ENCODE data around the gene GPR132. TPM values are rescaled to one million over a fixed set of nuclear protein-coding genes. Genes with fewer than 3 reads are reported as not detected.
A peak's percentile ranks its signal among the peaks of the same experiment; 100 is the strongest.

The GPR132 gene
- total and polyA plus RNA-seq, 9 of the 15 experiments (the other 6 are each of a cell fraction or from before 2014, with no cell fraction given), result 0.01 to 1.1 (median 0.25) TPM; not detected in 1

- no peak for TF ChIP-seq MBD1 (CRISPR knock-in tag; IDR thresholded peaks at IDR 0.05)
- peak; percentile 24 for TF ChIP-seq TBP (optimal IDR thresholded peaks at IDR 0.05; ENCODE audit: low read depth, low read length)
- 0 out of 2 replicates have a peak, but pooled peaks have one; percentile 28 for TF ChIP-seq DPF2 (IDR thresholded peaks at IDR 0.05)
- TF ChIP-seq RB1 (IDR thresholded peaks at IDR 0.05; ENCODE audit: low read depth), result no peak
- no peak for TF ChIP-seq ZNF347 (CRISPR knock-in tag; IDR thresholded peaks at IDR 0.05; ENCODE audit: low read depth)
- no peak for TF ChIP-seq ZNF324 (CRISPR knock-in tag; IDR thresholded peaks at IDR 0.05)
- TF ChIP-seq RBFOX2 (IDR thresholded peaks at IDR 0.05; ENCODE audit: low read depth, low read length), result peak; percentile 59
- no peak for TF ChIP-seq TEAD2 (tag; IDR thresholded peaks at IDR 0.05)
- TF ChIP-seq E2F3 (CRISPR knock-in tag; IDR thresholded peaks at IDR 0.05), result no peak
- no peak for TF ChIP-seq ZNF232 (CRISPR knock-in tag; IDR thresholded peaks at IDR 0.05)
- no peak for TF ChIP-seq NFIX (CRISPR knock-in tag; IDR thresholded peaks at IDR 0.05; ENCODE audit: low read depth)
- peak; percentile 57 for TF ChIP-seq POLR2G (IDR thresholded peaks at IDR 0.05; ENCODE audit: low read depth, low read length)
- TF ChIP-seq GTF2F1 (IDR thresholded peaks at IDR 0.05; ENCODE audit: low read depth, low read length), result no peak
- no peak for TF ChIP-seq SMARCA5 (IDR thresholded peaks at IDR 0.05)
- no peak for TF ChIP-seq HSF4 (CRISPR knock-in tag; IDR thresholded peaks at IDR 0.05; ENCODE audit: borderline replicate concordance)
- no peak for TF ChIP-seq JUNB (CRISPR knock-in tag; conservative IDR thresholded peaks at IDR 0.05)
- no peak for TF ChIP-seq RUNX1 (IDR thresholded peaks at IDR 0.05; ENCODE audit: low read depth)
- no peak for TF ChIP-seq NR3C1 (CRISPR knock-in tag; IDR thresholded peaks at IDR 0.05)
- no peak for TF ChIP-seq MAFK (IDR thresholded peaks at IDR 0.05; ENCODE audit: low read length)
- TF ChIP-seq SP1 (CRISPR knock-in tag; IDR thresholded peaks at IDR 0.05), result no peak
- no peak for TF ChIP-seq ZNF512 (tag; IDR thresholded peaks at IDR 0.05)
- no peak for TF ChIP-seq USF2 (CRISPR knock-in tag; IDR thresholded peaks at IDR 0.05)
- 0 out of 2 replicates have a peak, but pooled peaks have one; percentile 15 for TF ChIP-seq ARID1B (IDR thresholded peaks at IDR 0.05)
- no peak for TF ChIP-seq BCOR (IDR thresholded peaks at IDR 0.05)
- TF ChIP-seq IRF2 (CRISPR knock-in tag; IDR thresholded peaks at IDR 0.05), result no peak
- TF ChIP-seq ZNF586 (CRISPR knock-in tag; conservative IDR thresholded peaks at IDR 0.05), result no peak
- no peak for TF ChIP-seq BRCA1 (IDR thresholded peaks at IDR 0.05)
- no peak for TF ChIP-seq BRCA1 (CRISPR knock-in tag; IDR thresholded peaks at IDR 0.05)
- no peak for TF ChIP-seq ZNF436 (CRISPR knock-in tag; IDR thresholded peaks at IDR 0.05)
- no peak for TF ChIP-seq KLF16 (IDR thresholded peaks at IDR 0.05)
Measured at GRCh38 chr14:105075379-105076295, 10.4 kb upstream of the GPR132 start (continued).

Measured in K562 (cell line).